SU-DHL-6 (cell line): ENCODE results near the gene AARS2.

Experiments
- CTCF ChIP-seq: fragments of 200-600 bp; sonication (generic); IDR thresholded peaks from one replicate; pipeline ENCODE4 v1.5.1; 2017; ENCODE audit warnings: antibody characterized with exemption, mild to moderate bottlenecking, low read length, moderate library complexity; ENCODE audit not compliant: insufficient read depth, poor library complexity, severe bottlenecking
- EZH2phosphoT487 ChIP-seq: fragments of 200-600 bp; sonication (generic), shearing (Covaris generic); conservative IDR thresholded peaks from 2 replicates; pipeline ENCODE4 v1.6.1; 2018; ENCODE audit warnings: mild to moderate bottlenecking, antibody characterized with exemption, low read length, moderate library complexity, mixed read lengths

GRCh38 chr6:44327760-44328159 is 14.6 kb upstream of the AARS2 start:
- TF ChIP-seq CTCF (no peak), EZH2phosphoT487 (no peak)
